B cell (primary cell): Measurements from ENCODE around the gene RORC. TPM values are rescaled to one million over a fixed set of nuclear protein-coding genes. Genes with fewer than 3 reads are reported as not detected.

ENCODE experiments used
- ATAC-seq: fragments of 200-7000 bp; cut with Tn5 transposase; one replicate; pipeline ENCODE4 v1.10.0; 2021; ENCODE audit warnings: low read depth, mild to moderate bottlenecking, moderate number of reproducible peaks, moderate library complexity
- CTCF ChIA-PET: fragments of 350-600 bp; sonication (Branson Sonifier 250); formaldehyde crosslinking; loops from one replicate; lab custom pipeline; 2021; ENCODE audit warnings: antibody characterized with exemption, inconsistent platforms; lab: Charles Lee
- POLR2A ChIA-PET: fragments of 350-600 bp; sonication (Branson Sonifier 250); formaldehyde crosslinking; loops from one replicate; lab custom pipeline; 2021; ENCODE audit warnings: antibody characterized with exemption; lab: Charles Lee
- DNase-seq: peaks from one replicate; pipeline ENCODE4 v3.0.0; 2013
- H2AFZ ChIP-seq: 2 replicates; pipeline ENCODE4 v1.6.1; 2012; ENCODE audit warnings: mild to moderate bottlenecking, low read depth, low read length; ENCODE audit not compliant: insufficient read depth, poor library complexity, severe bottlenecking
- H3K27ac ChIP-seq, 2 donors: 1 replicate in 1 of 2; 2 replicates in 1 of 2; pipeline ENCODE4 v1.5.1; 2012 to 2013; ENCODE audit warnings: low read length in 2 of 2, mild to moderate bottlenecking in 2 of 2, moderate library complexity in 1 of 2
- H3K27me3 ChIP-seq, 4 experiments: fragments of 200-600 bp in 1 of 4; sonication (generic) in 1 of 4; replicated peaks in 1 of 4; 1 replicate in 2 of 4; 2 replicates in 2 of 4; pipeline versions ENCODE4 v1.6.1 to v1.7.0; 2013 to 2016; ENCODE audit warnings: low read length in 3 of 4, mild to moderate bottlenecking in 2 of 4, mixed read lengths in 1 of 4, moderate library complexity in 1 of 4; ENCODE audit not compliant: insufficient read depth in 4 of 4, control insufficient read depth in 3 of 4; ENCODE audit errors: control extremely low read depth in 1 of 4
- H3K36me3 ChIP-seq, 2 experiments: replicated peaks in 1 of 2; 1 replicate in 1 of 2; 2 replicates in 1 of 2; pipeline versions ENCODE4 v1.6.1 to v1.7.1; 2013; ENCODE audit warnings: low read length in 1 of 2; ENCODE audit not compliant: insufficient read depth in 2 of 2, control insufficient read depth in 1 of 2; ENCODE audit errors: control extremely low read depth in 1 of 2, extremely low read depth in 1 of 2
- H3K4me1 ChIP-seq, 2 donors: fragments of 200-600 bp in 1 of 2; sonication (generic) in 1 of 2; 1 replicate in 1 of 2; 2 replicates in 1 of 2; pipeline versions ENCODE4 v1.5.1 to v1.6.1; 2013 to 2017; ENCODE audit warnings: low read length in 2 of 2; ENCODE audit not compliant: control insufficient read depth in 2 of 2, insufficient read depth in 2 of 2
- H3K4me2 ChIP-seq: replicated peaks from 2 replicates; pipeline ENCODE3; 2012; ENCODE audit warnings: mild to moderate bottlenecking, low read depth, low read length; ENCODE audit not compliant: poor library complexity, severe bottlenecking
- H3K4me3 ChIP-seq, 5 experiments: fragments of 200-600 bp in 1 of 5; sonication (generic) in 1 of 5; 1 replicate in 3 of 5; 2 replicates in 2 of 5; pipeline versions ENCODE4 v1.5.1 to v1.7.0; 2011 to 2016; ENCODE audit warnings: low read length in 4 of 5, mild to moderate bottlenecking in 4 of 5, low read depth in 2 of 5, control low read depth in 1 of 5, moderate library complexity in 1 of 5; ENCODE audit not compliant: insufficient read depth in 1 of 5; ENCODE audit errors: control extremely low read depth in 1 of 5, extremely low read depth in 1 of 5
- H3K79me2 ChIP-seq: fragments of 200-600 bp; sonication (generic); one replicate; pipeline ENCODE4 v1.6.0; 2016; ENCODE audit warnings: low read length; ENCODE audit not compliant: control insufficient read depth, insufficient read depth
- H3K9ac ChIP-seq: fragments of 200-600 bp; sonication (generic); 2 replicates; pipeline ENCODE4 v1.6.1; 2017; ENCODE audit warnings: mild to moderate bottlenecking, low read length, moderate library complexity
- H3K9me3 ChIP-seq, 3 donors: one replicate each; pipeline versions ENCODE4 v1.6.1 to v1.7.1; 2013; ENCODE audit warnings: low read length in 2 of 3; ENCODE audit not compliant: control insufficient read depth in 2 of 3, insufficient read depth in 1 of 3; ENCODE audit errors: control extremely low read depth in 1 of 3
- H4K20me1 ChIP-seq: 2 replicates; pipeline ENCODE4 v1.6.0; 2012; ENCODE audit warnings: mild to moderate bottlenecking, low read length; ENCODE audit not compliant: insufficient read depth, control insufficient read depth, poor library complexity, severe bottlenecking
- H3K27ac Mint-ChIP-seq: one replicate; pipeline ENCODE4 v1.8.0; 2021; ENCODE audit warnings: mixed read lengths
- H3K27me3 Mint-ChIP-seq: one replicate; pipeline ENCODE4 v1.8.0; 2021; ENCODE audit warnings: mixed read lengths
- H3K4me1 Mint-ChIP-seq: one replicate; pipeline ENCODE4 v1.8.0; 2021; ENCODE audit warnings: mixed read lengths
- H3K4me3 Mint-ChIP-seq: one replicate; pipeline ENCODE4 v1.8.0; 2021; ENCODE audit warnings: mixed read lengths
- H3K9me3 Mint-ChIP-seq: one replicate; pipeline ENCODE4 v1.8.0; 2022; ENCODE audit warnings: mixed read lengths; ENCODE audit not compliant: insufficient read depth
- CTCF ChIP-seq: fragments of 200-600 bp; IDR thresholded peaks from one replicate; pipeline ENCODE4 v1.8.0; 2022; ENCODE audit warnings: antibody characterized with exemption, mild to moderate bottlenecking
- EZH2 ChIP-seq: IDR thresholded peaks from 2 replicates; pipeline ENCODE4 v1.6.1; 2012; ENCODE audit warnings: borderline replicate concordance, low read depth, mild to moderate bottlenecking, moderate library complexity, low read length; ENCODE audit not compliant: insufficient read depth, poor library complexity, severe bottlenecking
- WGBS: methylation state at CpG from one replicate; pipeline ENCODE4 v1.1.5; 2013; ENCODE audit warnings: missing lambda C conversion rate; ENCODE audit not compliant: insufficient coverage; 5-methylcytosine and 5-hydroxymethylcytosine counted together
- intact Hi-C: fragments of 100-400 bp; cut with micrococcal nuclease; formaldehyde crosslinking; loops from one replicate; pipeline ENCODE4 v1.10.0; 2022
- polyA plus RNA-seq: library from polyadenylated mRNA; depleted of rRNA; stranded (reverse); fragments of >200 nt; gene quantifications from 2 replicates; pipeline ENCODE4 v1.2.3, GENCODE V29; 2012
- total RNA-seq, 2 donors: library from RNA; stranded (reverse); fragments of 120-200 nt in 1 of 2; gene quantifications; 1 replicate in 1 of 2; 2 replicates in 1 of 2; pipeline versions ENCODE4 v1.2.3 to v1.2.4, GENCODE V29; 2013 to 2022

Gene RORC
- total and polyA plus RNA-seq, 2 donors (not counting 1 experiment from before 2014, with no cell fraction given): 0.15 TPM; not detected in 1

- H3K79me2 ChIP-seq: no peaks in the 10 kb centered on the region
- no peak for DNase-seq
- Mint-ChIP-seq H3K4me3 (no peak overlapping the region), H3K9me3 (no peaks in the 10 kb centered on the region), H3K4me1 (peaks cover 1% of the 10 kb centered on the region), H3K27ac (no peak overlapping the region), H3K27me3 (peaks cover 6% of the 10 kb centered on the region)
- no peak for ATAC-seq
- POLR2A ChIA-PET: no interaction called here
- no peaks in the 10 kb centered on the region for H3K36me3 ChIP-seq
- H2AFZ ChIP-seq: no peak overlapping the region
- H3K27ac ChIP-seq: no peak overlapping the region
- TF ChIP-seq CTCF (no peak), EZH2 (no peak)
- H3K4me1 ChIP-seq: peaks cover under 1 to 3% of the 10 kb centered on the region in 2 donors
- no peaks in the 10 kb centered on the region for H4K20me1 ChIP-seq
- H3K27me3 ChIP-seq: peaks cover 0 to under 1% (median 0%) of the 10 kb centered on the region in 4 experiments
- no peak overlapping the region for H3K4me3 ChIP-seq
- no peaks in the 10 kb centered on the region for H3K9me3 ChIP-seq
- 97% methylated on average over 5 of the region's 7 CpGs for WGBS
- no peak overlapping the region for H3K9ac ChIP-seq
- intact Hi-C loops: no loop called here
- CTCF ChIA-PET: no interaction called here
- H3K4me2 ChIP-seq: no peak overlapping the region
Measured at GRCh38 chr1:151854658-151855057, 23.1 kb upstream of the RORC start.

- no peaks in the 10 kb centered on the region for H3K9me3 Mint-ChIP-seq
- H4K20me1 ChIP-seq: no peaks in the 10 kb centered on the region
- intact Hi-C loops: no loop called here
- H3K27me3 Mint-ChIP-seq: peaks cover 12% of the 10 kb centered on the region
- peaks cover 0 to 6% (median 0%) of the 10 kb centered on the region in 4 experiments for H3K27me3 ChIP-seq
- H3K4me1 ChIP-seq: no peaks in the 10 kb centered on the region
- no peak within 1 kb of the TSS for H3K27ac ChIP-seq
- no peak for TF ChIP-seq CTCF
- no peak for TF ChIP-seq EZH2
- no peaks in the 10 kb centered on the region for H3K9me3 ChIP-seq
- no peaks in the 10 kb centered on the region for H3K4me1 Mint-ChIP-seq
- H3K9ac ChIP-seq: no peak within 1 kb of the TSS
- no peak within 1 kb of the TSS for H3K4me3 Mint-ChIP-seq
- POLR2A ChIA-PET: no interaction called here
- H3K36me3 ChIP-seq: no peaks in the 10 kb centered on the region
- 96% methylated on average over 2 of the region's 5 CpGs for WGBS
- DNase-seq: peak; percentile 8
- no peak within 1 kb of the TSS for H3K4me2 ChIP-seq
- H2AFZ ChIP-seq: no peak within 1 kb of the TSS
- H3K4me3 ChIP-seq: no peak within 1 kb of the TSS
- H3K27ac Mint-ChIP-seq: no peak within 1 kb of the TSS
- no peaks in the 10 kb centered on the region for H3K79me2 ChIP-seq
- CTCF ChIA-PET: no interaction called here
- ATAC-seq: no peak
Measured at GRCh38 chr1:151853411-151853943, 21.9 kb upstream of the RORC start, which contains the start of gene THEM5. THEM5 (minus strand) TSS chr1:151853712; CDS start chr1:151853565, 147 bp downstream.
